K562 (cell line): ENCODE measurements around the gene LZTR1. TPM values are rescaled to one million over a fixed set of nuclear protein-coding genes. Genes with fewer than 3 reads are reported as not detected.

Source experiments
- E2F1 ChIP-seq: sonication (generic); formaldehyde crosslinking; IDR thresholded peaks from 2 replicates; pipeline ENCODE4 v1.8.1; 2023; ENCODE audit warnings: mild to moderate bottlenecking, missing genetic modification reagents, moderate library complexity
- FOXO4 ChIP-seq: fragments of 450-650 bp; formaldehyde crosslinking; IDR thresholded peaks from 2 replicates; pipeline ENCODE4 v1.4.0; 2020; ENCODE audit warnings: mild to moderate bottlenecking, moderate library complexity
- MCM7 ChIP-seq, 2 experiments: fragments of 450-650 bp; IDR thresholded peaks; 2 replicates each; pipeline ENCODE4 v1.6.1; 2016 to 2018
- ZC3H4 ChIP-seq: sonication (generic); formaldehyde crosslinking; IDR thresholded peaks from 2 replicates; pipeline ENCODE4 v1.9.0; 2021; ENCODE audit warnings: missing genetic modification reagents, borderline replicate concordance
- ZNF184 ChIP-seq: sonication (generic); formaldehyde crosslinking; IDR thresholded peaks from 2 replicates; pipeline ENCODE4 v1.5.0; 2020; ENCODE audit warnings: missing genetic modification reagents
- ZNF717 ChIP-seq: fragments of 250-450 bp; sonication (Bioruptor Pico); IDR thresholded peaks from 2 replicates; pipeline ENCODE4 v1.5.0; 2021
- polyA plus RNA-seq, 8 experiments: library from polyadenylated mRNA; depleted of rRNA in 4 of 8; stranded (reverse) in 5 of 8; unstranded in 3 of 8; fragments of >200 nt; fragmentation: Nextera tagmentation in 2 of 8; fragmentation: Illumina TruSeq in 1 of 8; extraction: Ambion mirVana in 2 of 8; extraction: Trizol in 1 of 8; gene quantifications; 2 replicates each; pipeline versions ENCODE4 v1.2.1 to v1.2.3, GENCODE V29; 2011 to 2014; ENCODE audit warnings: inconsistent platforms in 1 of 8, missing spikeins in 1 of 8
- total RNA-seq, 7 experiments: library from RNA; depleted of rRNA in 6 of 7; stranded (reverse); fragments of >200 nt in 6 of 7; fragmentation: Illumina TruSeq in 2 of 7; extraction: Trizol in 2 of 7; gene quantifications; 2 replicates each; pipeline versions ENCODE4 v1.2.1 to v1.2.3, GENCODE V29; 2011 to 2021; ENCODE audit warnings: low replicate concordance in 1 of 7
- TF ChIP-seq, protein P1 (sequence below): sonication (generic); formaldehyde crosslinking; IDR thresholded peaks from 2 replicates; pipeline ENCODE4 v1.8.0; 2023; ENCODE audit warnings: mild to moderate bottlenecking, missing genetic modification reagents
- TF ChIP-seq, protein P2 (sequence below): sonication (generic); formaldehyde crosslinking; IDR thresholded peaks from 2 replicates; pipeline ENCODE4 v1.8.0; 2022; ENCODE audit warnings: mild to moderate bottlenecking, missing genetic modification reagents
- TF ChIP-seq, protein P3 (sequence below): sonication (generic); formaldehyde crosslinking; IDR thresholded peaks from 2 replicates; pipeline ENCODE4 v1.8.0; 2022; ENCODE audit warnings: missing genetic modification reagents, mild to moderate bottlenecking, moderate library complexity, borderline replicate concordance
- TF ChIP-seq, protein P4 (sequence below): fragments of 250-450 bp; sonication (Bioruptor Pico); IDR thresholded peaks from 2 replicates; pipeline ENCODE4 v1.4.0; 2020; ENCODE audit warnings: mild to moderate bottlenecking, moderate library complexity, borderline replicate concordance

Gene LZTR1
- total and polyA plus RNA-seq, 9 of the 15 experiments (the other 6 are each of a cell fraction or from before 2014, with no cell fraction given): 2.2 to 135 (median 63.0) TPM

GRCh38 chr22:21030621-21031544 is 48.8 kb downstream of the LZTR1 start (continued):
- TF ChIP-seq, protein P1, sequence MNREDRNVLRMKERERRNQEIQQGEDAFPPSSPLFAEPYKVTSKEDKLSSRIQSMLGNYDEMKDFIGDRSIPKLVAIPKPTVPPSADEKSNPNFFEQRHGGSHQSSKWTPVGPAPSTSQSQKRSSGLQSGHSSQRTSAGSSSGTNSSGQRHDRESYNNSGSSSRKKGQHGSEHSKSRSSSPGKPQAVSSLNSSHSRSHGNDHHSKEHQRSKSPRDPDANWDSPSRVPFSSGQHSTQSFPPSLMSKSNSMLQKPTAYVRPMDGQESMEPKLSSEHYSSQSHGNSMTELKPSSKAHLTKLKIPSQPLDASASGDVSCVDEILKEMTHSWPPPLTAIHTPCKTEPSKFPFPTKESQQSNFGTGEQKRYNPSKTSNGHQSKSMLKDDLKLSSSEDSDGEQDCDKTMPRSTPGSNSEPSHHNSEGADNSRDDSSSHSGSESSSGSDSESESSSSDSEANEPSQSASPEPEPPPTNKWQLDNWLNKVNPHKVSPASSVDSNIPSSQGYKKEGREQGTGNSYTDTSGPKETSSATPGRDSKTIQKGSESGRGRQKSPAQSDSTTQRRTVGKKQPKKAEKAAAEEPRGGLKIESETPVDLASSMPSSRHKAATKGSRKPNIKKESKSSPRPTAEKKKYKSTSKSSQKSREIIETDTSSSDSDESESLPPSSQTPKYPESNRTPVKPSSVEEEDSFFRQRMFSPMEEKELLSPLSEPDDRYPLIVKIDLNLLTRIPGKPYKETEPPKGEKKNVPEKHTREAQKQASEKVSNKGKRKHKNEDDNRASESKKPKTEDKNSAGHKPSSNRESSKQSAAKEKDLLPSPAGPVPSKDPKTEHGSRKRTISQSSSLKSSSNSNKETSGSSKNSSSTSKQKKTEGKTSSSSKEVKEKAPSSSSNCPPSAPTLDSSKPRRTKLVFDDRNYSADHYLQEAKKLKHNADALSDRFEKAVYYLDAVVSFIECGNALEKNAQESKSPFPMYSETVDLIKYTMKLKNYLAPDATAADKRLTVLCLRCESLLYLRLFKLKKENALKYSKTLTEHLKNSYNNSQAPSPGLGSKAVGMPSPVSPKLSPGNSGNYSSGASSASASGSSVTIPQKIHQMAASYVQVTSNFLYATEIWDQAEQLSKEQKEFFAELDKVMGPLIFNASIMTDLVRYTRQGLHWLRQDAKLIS (CRISPR knock-in tag): no peak
- TF ChIP-seq E2F1 (0 out of 2 replicates have a peak, but pooled peaks have one; percentile 24), ZC3H4 (0 out of 2 replicates have a peak, but pooled peaks have one; percentile 77), FOXO4 (CRISPR knock-in tag) (0 out of 2 replicates have a peak, but pooled peaks have one; percentile 65), MCM7 (IDR thresholded peaks at IDR 0.05) (peak in 1 of 2 experiments; percentile 58; a peak in 1 of 4 replicates), ZNF717 (CRISPR knock-in tag) (no peak), ZNF184 (no peak)
- TF ChIP-seq, protein P2, sequence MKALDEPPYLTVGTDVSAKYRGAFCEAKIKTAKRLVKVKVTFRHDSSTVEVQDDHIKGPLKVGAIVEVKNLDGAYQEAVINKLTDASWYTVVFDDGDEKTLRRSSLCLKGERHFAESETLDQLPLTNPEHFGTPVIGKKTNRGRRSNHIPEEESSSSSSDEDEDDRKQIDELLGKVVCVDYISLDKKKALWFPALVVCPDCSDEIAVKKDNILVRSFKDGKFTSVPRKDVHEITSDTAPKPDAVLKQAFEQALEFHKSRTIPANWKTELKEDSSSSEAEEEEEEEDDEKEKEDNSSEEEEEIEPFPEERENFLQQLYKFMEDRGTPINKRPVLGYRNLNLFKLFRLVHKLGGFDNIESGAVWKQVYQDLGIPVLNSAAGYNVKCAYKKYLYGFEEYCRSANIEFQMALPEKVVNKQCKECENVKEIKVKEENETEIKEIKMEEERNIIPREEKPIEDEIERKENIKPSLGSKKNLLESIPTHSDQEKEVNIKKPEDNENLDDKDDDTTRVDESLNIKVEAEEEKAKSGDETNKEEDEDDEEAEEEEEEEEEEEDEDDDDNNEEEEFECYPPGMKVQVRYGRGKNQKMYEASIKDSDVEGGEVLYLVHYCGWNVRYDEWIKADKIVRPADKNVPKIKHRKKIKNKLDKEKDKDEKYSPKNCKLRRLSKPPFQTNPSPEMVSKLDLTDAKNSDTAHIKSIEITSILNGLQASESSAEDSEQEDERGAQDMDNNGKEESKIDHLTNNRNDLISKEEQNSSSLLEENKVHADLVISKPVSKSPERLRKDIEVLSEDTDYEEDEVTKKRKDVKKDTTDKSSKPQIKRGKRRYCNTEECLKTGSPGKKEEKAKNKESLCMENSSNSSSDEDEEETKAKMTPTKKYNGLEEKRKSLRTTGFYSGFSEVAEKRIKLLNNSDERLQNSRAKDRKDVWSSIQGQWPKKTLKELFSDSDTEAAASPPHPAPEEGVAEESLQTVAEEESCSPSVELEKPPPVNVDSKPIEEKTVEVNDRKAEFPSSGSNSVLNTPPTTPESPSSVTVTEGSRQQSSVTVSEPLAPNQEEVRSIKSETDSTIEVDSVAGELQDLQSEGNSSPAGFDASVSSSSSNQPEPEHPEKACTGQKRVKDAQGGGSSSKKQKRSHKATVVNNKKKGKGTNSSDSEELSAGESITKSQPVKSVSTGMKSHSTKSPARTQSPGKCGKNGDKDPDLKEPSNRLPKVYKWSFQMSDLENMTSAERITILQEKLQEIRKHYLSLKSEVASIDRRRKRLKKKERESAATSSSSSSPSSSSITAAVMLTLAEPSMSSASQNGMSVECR (CRISPR knock-in tag): 0 out of 2 replicates have a peak, but pooled peaks have one; percentile 24
- TF ChIP-seq, protein P3, sequence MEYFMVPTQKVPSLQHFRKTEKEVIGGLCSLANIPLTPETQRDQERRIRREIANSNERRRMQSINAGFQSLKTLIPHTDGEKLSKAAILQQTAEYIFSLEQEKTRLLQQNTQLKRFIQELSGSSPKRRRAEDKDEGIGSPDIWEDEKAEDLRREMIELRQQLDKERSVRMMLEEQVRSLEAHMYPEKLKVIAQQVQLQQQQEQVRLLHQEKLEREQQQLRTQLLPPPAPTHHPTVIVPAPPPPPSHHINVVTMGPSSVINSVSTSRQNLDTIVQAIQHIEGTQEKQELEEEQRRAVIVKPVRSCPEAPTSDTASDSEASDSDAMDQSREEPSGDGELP (CRISPR knock-in tag): no peak
- TF ChIP-seq, protein P4, sequence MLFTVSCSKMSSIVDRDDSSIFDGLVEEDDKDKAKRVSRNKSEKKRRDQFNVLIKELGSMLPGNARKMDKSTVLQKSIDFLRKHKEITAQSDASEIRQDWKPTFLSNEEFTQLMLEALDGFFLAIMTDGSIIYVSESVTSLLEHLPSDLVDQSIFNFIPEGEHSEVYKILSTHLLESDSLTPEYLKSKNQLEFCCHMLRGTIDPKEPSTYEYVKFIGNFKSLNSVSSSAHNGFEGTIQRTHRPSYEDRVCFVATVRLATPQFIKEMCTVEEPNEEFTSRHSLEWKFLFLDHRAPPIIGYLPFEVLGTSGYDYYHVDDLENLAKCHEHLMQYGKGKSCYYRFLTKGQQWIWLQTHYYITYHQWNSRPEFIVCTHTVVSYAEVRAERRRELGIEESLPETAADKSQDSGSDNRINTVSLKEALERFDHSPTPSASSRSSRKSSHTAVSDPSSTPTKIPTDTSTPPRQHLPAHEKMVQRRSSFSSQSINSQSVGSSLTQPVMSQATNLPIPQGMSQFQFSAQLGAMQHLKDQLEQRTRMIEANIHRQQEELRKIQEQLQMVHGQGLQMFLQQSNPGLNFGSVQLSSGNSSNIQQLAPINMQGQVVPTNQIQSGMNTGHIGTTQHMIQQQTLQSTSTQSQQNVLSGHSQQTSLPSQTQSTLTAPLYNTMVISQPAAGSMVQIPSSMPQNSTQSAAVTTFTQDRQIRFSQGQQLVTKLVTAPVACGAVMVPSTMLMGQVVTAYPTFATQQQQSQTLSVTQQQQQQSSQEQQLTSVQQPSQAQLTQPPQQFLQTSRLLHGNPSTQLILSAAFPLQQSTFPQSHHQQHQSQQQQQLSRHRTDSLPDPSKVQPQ (CRISPR knock-in tag): no peak
